HUDEP-2 (cell line): ENCODE data around the gene CYP46A1.

ENCODE experiments used
- DNase-seq, 76 experiments: peaks; one replicate each; lab custom pipeline; 2025; ENCODE audit not compliant: unreplicated experiment in 76 of 76; lab: John Stamatoyannopoulos, UW

CYP46A1 gene

DNA sequence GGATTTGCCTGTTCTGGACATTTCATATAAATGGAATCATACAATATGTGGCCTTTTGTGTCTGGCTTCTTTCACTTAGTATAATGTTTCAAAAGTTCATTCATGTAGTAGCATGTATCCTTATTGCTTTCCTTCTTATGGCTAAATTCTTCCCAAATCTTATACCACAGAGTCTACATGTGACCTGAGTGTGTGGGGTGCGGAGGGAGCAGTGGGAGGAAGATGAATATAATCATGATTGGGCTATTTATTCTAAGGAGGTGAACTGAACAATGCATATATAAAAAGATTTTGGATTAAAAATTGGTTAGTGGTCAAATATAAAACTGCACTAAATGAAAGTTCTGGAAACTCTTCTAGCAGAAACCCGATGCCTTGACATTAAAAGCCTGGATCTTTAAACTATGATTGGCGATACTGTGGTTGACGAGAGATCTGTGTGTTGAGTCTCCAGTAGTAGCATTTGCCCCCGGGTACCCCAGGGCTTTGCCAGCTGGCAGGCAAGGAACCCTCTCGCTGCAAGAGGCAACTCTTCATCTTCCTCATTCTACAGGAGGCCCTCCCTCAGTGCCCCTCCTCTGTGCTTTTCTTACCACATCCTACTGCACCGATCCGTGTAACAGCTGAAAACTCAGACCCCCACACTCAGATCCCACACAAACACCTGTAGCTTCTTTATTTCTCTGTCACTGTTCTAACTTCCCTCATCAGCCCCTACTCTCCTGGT is 2.6 kb downstream of the CYP46A1 start:
- DNase-seq: no peak

DNA sequence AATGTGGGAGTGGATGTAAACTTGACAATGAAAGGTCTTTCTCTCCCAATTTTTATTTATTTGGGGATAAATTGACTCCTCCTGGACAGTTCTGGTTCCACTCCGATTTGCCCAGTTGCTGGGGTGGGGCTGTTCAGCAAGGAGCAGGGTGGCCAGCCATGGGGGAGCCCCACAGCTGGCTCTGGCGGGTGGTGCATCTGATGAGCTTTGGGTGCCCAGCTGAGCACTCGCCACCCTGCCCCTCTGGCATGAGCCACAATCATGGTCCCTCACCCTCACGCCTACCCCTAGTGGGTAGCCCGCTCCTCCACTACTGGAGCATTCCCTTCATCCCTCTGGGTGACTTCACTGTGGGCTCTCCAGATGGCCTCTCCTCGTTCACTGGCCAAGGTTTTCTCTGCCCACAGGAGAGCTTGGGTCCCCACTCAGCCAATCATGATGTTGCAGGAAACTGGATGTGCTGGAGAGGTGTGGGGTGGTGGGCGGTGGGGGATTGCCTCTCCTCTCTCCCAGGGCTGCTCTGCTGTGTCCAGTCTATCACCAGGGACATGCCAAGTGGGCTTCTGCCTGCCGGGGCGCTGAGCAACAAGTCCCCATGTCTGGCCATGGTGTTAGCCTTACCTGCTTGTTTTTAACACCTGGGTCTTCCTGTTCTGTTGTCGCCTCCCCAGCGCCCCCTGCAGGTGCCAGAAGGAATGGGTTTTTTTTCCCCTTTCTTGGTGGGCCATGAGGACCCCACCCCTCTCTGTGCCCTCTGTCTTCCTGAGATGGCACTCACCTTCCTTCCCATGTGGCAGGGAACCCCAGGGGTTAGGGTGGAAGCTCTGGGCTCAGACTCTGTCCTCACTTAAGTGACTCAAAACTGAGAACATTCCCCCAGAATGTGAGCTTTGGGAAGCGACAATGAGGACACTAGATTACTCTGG is 3.4 kb downstream of the CYP46A1 start:
- no peak for DNase-seq

DNA sequence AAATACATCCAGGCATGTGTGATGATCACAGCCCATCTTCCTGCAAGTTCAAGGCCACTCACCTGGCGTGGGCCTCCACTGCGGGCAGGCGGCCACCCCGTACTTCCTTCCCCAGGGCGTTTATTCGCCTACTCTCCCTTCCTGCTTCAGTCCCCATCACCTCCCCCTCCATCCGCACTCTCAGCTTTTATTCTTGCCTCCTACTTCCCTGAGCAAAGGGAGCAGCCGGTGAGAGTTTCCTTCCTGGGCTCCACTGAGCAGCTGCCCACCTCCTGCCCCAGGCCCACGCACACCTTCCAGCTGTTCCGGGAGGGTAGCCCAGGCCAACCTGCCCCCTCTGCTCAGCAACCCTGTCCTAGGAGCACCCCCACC is 4.1 kb downstream of the CYP46A1 start:
- DNase-seq: no peak

DNA sequence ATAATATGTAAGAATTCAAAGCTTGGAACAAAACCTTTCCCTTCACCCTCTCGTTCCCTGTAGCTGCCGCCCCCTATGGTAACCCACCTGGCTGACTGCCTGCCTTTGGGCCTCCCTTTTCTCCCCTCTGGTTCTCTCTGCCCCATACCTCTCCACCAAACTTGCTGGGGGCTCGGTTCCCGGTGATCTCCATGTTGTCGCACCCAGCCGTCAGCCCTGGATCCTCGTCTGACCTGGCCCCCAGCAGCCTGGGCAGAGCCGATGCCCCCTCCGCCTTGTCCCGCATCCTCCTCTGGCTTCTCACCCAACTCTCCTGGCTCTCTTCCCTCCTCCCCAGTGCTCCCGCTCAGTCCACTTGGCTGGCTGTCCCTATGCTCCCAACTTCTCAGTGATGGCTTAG is 4.5 kb downstream of the CYP46A1 start:
- no peak for DNase-seq

DNA sequence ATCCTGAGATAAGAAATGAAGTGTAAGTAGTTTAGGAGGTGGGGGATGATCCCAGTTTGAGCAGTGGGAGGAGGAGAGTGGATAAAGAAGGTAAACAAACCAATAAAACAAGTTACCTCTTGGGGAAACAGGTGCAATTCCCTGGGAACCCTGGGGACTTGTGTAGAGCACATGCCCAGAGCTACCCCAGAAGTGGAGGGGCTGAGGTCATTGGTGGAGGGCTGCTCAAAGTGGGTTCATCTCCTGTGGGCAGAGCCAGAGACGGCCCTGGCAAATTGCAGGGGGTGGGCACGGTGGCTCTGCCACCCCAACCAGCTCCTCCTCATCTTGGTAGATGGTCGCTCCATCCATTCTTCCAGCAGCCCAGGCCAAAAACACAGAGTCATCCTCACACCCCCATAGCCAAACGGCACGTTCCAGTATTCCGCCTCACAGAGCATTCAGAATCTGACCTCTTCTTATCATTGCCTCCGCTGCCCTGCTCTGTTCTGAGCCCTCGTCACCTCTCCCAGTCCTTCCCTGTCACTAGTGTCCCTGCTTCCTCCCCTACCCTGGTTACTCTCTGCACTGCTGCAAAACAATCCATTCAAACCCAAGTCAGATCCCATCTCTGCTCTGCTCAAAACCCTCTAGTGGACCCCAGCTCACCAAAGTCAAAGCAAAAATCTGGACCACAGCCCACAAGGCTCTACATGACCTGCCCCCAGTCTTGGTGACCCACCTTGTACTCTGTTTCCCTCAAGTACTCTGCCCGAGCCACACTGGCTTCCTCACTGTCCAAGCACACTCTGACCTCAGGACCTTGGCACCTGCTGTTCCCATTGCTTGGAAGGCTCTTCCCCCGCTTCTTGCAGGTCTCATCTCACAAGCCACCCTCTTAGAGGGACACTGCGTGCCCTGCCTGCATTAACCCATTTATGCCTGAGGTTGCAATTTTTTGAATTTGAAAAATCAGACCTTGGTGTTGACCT is 5.5 kb downstream of the CYP46A1 start:
- DNase-seq: no peak

DNA sequence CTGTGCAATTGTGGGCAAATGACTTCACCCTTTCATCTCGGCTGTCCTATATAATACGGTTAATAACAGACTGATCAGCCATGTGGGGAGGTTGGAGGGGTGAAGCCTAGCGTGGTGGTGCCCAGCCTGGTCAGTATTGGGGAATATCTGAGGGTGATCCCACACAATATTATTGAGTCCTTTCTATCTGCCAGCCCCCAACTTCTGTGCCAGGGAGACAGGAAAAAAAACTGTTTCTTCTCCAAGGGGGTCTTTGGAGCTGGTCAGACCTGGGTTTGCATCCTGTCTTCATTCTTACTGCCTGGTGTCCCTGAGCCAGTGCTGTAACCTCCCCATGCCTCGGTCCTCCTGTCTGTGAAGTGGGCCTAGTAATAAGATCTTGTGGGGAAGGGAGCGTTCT is 6.5 kb downstream of the CYP46A1 start:
- no peak for DNase-seq

DNA sequence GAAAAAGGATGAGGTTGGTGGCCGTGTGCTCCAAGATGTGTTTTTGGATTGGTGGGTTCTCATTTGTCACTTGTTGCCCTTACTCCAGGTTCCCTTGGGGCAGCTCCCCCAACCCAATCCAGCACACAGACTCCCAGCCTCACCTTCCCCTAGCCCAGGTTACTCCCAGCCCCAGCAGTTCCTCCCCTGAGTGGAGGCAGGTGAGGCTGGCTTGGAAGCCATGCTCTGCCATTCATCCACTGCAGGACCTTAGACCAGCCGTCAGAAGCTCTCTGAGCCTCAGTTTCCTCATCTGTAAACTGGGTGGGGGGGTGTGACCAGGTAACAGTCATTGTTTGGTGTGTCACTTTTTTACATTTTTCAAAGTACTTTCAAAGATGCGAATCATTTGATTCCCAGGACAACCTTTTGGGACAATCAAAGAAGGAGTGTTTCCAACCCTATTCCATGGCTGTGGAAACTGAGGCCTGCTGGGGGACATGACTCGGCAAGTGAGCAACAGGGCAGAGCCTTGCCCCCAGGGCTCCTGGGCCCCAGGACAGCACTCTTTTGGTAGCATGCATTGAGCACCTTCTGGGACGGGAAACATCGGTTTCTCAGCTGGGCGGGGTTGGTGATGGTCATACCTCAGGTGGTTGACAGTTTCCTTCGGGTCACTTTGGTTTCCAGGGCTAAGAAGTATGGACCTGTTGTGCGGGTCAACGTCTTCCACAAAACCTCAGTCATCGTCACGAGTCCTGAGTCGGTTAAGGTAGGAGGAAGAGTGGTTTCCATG is 7.2 kb downstream of the CYP46A1 start:
- no peak for DNase-seq

DNA sequence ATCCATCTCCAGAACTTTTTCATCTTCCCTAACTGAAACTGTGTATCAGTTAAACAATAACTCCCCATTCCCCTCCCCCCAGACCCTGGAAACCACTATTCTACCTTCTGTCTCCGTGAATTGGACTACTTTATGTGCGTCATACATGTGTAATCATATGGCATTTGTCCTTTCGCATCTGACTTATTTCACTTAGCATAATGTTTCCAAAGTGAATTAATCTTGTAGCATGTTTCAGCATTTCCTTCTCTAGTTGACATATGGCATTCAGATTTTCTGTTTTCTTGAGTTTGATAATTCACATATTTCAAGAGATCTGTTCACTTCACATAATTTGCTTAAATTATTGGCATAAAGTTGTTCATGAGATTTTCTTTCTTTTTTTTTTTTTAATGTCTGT is 9.8 kb downstream of the CYP46A1 start:
- DNase-seq: no peak

DNA sequence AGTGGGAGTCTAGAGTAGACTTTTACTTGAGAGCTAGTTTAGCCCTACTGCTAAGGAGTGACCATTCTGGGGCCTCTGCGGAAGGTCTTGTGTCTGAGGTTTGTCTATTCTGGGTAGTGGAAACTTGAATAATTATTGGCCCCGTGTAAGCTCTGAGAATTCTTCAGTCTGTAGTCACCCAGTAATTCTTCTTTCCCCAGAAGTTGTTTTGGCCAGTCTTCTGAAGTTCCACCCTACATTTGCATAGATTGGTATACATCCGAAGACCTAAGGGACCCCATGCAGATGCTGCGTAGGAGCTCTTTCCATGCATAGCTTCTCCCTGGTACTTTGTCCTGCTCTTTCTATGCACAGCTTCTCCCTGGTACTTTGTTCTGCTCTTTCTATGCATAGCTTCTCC is 12.8 kb downstream of the CYP46A1 start:
- DNase-seq: no peak

DNA sequence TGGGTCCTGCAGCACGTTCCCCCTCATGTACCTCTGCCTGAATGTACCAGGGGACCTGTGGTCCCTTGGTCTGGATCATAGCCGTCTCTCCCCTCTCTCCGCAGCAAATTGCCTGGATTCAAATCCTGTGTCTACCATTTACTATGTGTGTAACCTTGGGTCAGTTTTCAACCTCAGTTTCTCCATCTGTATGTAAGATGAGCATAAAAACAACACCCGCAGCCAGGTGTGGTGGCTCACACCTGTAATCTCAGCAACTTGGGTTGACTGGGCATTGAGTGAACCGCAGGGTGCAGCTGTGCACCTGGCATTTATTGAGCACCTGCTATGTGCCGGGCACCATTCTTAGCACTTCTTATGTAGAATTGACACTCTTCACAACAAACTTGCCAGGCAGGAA is 14.1 kb downstream of the CYP46A1 start:
- DNase-seq: no peak

DNA sequence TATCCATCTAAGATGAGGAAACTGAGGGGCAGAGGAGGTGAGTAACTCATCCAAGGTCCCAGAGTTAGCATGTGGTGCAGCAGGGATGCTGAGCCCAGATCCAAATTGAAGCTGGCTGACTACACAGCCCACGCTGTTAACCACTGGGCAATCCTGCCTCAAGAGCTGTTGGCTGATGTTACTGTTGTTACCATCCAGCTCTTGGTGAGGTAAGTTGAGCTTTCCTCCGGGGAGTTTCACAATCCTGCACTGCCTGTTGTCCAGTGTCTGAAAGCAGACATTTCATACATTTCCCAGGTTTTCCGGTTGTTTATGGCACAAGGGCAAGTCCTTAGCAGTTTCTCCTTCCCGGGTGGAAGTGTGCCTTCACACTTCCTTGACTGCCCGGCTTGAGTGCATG is 14.5 kb downstream of the CYP46A1 start:
- no peak for DNase-seq

DNA sequence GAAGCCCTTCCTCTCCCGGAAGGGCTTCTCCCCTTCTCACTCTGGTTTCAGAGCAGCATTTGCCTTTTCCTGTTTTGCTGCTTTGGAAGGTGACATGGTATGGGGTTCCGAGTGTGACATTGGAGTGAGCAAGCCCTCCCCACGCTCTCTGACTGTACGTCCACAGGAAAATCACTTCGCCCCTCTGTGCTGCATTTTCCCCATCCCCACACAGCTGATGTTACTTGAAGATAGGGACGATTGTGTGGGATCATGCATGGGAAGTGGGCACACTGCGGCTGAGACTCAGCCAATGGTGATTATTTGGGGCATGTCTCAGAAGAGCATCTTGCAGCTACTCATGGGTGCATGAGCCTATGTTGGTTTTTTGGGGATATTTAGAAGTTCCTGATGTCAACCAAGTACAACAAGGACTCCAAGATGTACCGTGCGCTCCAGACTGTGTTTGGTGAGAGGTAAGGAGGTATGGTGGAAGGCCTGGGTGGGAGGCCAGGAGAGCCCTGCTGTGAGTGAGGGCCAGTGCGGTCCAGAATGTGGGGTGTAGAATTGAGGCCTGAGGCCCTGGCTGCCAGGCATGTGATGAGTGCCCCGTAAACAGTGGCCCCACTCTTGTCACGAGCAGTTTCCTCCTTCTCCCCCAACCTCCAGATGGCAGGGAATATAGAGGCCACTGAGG is 15.1 kb downstream of the CYP46A1 start:
- no peak for DNase-seq

DNA sequence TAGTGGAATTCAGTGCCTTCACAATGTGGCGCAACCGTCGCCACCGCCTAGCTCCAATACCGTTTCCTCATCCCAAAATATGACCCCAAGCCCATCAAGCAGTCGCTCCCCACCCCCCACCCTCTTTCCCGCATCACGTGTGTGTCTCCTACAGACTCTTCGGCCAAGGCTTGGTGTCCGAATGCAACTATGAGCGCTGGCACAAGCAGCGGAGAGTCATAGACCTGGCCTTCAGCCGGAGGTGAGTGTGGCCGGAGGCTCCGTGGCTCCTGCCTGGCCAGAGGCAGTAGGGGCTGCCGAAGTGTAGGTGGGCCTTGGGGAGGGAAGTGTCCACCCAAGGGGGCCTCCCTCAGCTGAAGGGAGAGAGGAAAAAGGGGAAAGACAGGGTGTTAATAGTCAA is 15.8 kb downstream of the CYP46A1 start:
- DNase-seq: no peak

DNA sequence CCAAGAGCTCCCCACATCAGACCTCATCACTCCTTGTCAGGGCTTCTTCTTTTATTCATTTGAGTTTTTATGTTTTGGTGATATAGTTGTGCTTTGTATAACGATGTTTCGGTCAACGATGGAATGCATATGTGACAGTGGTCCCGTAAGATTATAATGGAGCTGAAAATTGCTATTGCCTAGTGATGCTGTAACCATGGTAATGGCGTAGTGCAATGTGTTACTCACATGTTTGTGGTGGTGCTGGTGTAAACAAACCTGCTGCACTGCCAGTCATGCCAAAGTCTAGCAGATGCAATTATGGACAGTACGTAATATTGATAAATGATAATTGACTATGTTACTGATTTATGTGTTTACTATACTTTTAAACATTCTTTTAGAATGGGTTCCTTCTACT is 16.3 kb downstream of the CYP46A1 start:
- DNase-seq: no peak

DNA sequence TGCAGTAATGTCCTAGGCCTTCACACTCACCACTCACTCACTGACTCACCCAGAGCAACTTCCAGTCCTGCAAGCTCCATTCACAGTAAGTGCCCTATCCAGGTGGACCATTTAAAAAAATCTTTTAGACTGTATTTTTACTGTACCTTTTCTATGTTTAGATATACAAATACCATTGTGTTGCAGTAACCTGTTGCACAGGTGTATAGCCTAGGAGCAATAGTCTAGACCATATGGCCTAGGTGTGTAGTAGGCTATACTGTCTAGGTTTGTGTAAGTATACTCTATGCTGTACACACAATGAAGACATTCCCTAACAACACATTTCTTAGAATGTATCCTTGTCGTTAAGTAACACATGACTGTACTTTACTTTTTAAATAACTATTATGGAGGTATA is 17.2 kb downstream of the CYP46A1 start:
- DNase-seq: no peak

DNA sequence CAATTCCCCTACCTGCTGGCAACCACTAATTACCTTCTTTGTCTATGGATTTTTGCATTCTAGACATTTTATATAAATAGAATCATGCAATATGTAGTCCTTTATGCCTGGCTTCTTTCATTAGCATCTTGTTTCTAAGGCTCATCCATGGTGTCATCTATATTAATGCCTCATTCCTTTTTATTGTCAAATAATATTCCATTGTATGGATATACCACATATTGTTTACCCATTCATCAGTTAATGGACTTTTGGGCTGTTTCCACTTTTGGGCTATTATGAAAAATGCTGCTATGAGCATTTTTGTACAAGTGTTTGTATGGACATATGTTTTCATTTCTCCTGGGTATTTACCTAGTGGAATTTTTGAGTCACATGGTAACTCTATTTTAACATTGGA is 18.0 kb downstream of the CYP46A1 start:
- DNase-seq: no peak

DNA sequence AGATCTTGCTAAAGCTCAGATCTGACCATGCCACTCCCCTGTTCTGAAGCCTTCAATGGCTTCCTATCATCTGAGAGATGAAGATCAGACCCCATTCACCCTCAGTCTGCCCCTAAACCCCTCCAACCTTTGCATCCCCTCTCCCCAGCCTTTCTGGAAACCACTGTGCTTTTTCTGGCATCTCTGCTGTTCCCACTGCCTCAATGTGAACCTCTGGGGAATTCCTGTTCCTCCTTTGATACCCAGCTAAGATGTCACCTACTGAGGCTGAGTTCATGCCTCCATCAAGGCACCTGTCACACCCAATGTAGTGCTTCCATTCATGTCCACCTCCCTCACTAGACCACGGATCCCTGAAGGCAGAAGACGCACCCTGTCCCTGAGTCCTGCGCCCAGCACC is 19.3 kb downstream of the CYP46A1 start:
- DNase-seq: no peak

DNA sequence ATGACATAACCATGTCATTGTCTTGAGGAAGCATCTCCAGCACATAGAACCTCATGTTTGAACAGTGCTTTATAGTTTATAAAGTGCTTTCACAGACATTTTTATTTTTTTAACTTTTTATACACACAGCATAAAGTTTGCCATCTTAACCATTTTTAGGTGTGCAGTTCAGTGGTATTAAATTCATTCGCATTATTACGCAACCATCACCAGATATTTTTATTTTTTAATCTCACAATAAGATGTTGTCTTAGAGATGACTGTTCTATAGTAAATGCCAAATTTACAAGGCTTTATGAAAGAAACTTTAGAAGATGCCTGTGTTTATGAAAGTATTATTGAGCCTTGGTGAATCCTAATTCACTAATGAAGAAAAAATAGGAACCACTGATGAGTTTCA is 19.9 kb downstream of the CYP46A1 start:
- no peak for DNase-seq

DNA sequence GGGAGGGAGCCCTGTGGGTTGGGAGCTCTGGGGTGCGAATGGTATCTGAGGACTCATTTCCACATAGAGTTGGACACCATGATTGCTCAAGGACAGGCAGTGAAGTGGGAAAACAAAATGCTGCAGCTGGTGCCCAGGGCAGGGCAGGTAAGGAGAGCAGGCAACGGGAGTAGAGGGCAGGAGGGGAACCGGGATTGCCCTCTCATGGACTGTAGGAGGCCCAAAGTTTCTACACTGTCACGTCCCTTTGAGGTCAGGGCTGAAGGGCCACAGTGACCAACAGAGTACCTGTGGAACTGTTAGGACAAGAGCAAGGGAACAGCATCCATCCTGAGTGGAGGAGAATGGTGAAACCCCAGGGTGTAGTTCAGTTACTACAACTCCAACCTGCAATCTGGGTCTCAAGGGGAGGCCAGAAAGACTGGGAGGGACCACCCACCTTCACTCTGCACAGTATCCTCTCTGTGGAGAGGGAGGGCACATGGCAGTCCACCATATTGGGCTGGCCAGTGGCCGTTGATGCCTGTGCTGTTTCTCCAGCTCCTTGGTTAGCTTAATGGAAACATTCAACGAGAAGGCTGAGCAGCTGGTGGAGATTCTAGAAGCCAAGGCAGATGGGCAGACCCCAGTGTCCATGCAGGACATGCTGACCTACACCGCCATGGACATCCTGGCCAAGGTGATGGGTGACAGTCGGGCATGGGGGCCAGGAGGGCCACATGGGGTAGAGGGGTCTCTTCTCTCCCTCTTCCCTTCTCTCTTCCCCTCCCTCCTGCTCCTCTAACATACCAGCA is 22.2 kb downstream of the CYP46A1 start:
- DNase-seq: no peak
